Liver (tissue), 9 donors: ENCODE results near the gene MT1F. TPM values are rescaled to one million over a fixed set of nuclear protein-coding genes. Genes with fewer than 3 reads are reported as not detected.

ENCODE experiments used
- DNase-seq: peaks from one replicate; pipeline ENCODE4 v3.0.0-alpha.2; 2017; ENCODE audit warnings: low spot score
- H3K27ac ChIP-seq, 2 donors: one replicate each; pipeline ENCODE4 v1.7.0; 2013; ENCODE audit warnings: inconsistent platforms in 2 of 2, low read length in 2 of 2, control low read depth in 1 of 2, low read depth in 1 of 2, mild to moderate bottlenecking in 1 of 2
- H3K27me3 ChIP-seq, 4 donors: one replicate each; pipeline versions ENCODE4 v1.6.1 to v1.7.0; 2013; ENCODE audit warnings: low read length in 3 of 4, inconsistent platforms in 1 of 4, mild to moderate bottlenecking in 1 of 4, moderate library complexity in 1 of 4; ENCODE audit not compliant: control insufficient read depth in 4 of 4, insufficient read depth in 4 of 4
- H3K36me3 ChIP-seq, 4 donors: one replicate each; pipeline versions ENCODE4 v1.6.1 to v1.7.0; 2013; ENCODE audit warnings: low read length in 3 of 4, mild to moderate bottlenecking in 3 of 4, low read depth in 1 of 4, moderate library complexity in 1 of 4; ENCODE audit not compliant: control insufficient read depth in 4 of 4, insufficient read depth in 3 of 4
- H3K4me1 ChIP-seq, 4 donors: one replicate each; pipeline versions ENCODE4 v1.6.1 to v1.7.0; 2013; ENCODE audit warnings: low read length in 3 of 4, mild to moderate bottlenecking in 3 of 4, moderate library complexity in 1 of 4; ENCODE audit not compliant: control insufficient read depth in 4 of 4, insufficient read depth in 4 of 4
- H3K4me3 ChIP-seq, 3 donors: one replicate each; pipeline versions ENCODE4 v1.6.1 to v1.7.0; 2013; ENCODE audit warnings: low read length in 3 of 3, control low read depth in 1 of 3, low read depth in 1 of 3, mild to moderate bottlenecking in 1 of 3
- H3K9ac ChIP-seq, 2 donors: one replicate each; pipeline ENCODE4 v1.7.0; 2013; ENCODE audit warnings: low read length in 2 of 2, mild to moderate bottlenecking in 2 of 2, moderate library complexity in 2 of 2, control low read depth in 1 of 2, low read depth in 1 of 2
- H3K9me3 ChIP-seq, 4 donors: one replicate each; pipeline versions ENCODE4 v1.6.1 to v1.7.0; 2013; ENCODE audit warnings: low read length in 3 of 4; ENCODE audit not compliant: control insufficient read depth in 4 of 4
- ATF3 ChIP-seq: IDR thresholded peaks from 2 replicates; pipeline ENCODE4 v1.6.1; 2016; ENCODE audit warnings: antibody characterized with exemption
- EGR1 ChIP-seq, 2 donors: IDR thresholded peaks; 2 replicates each; pipeline ENCODE4 v1.6.1; 2016 to 2018; ENCODE audit warnings: antibody characterized with exemption in 2 of 2, low read depth in 2 of 2
- FOXA1 ChIP-seq: IDR thresholded peaks from 2 replicates; pipeline ENCODE4 v1.6.1; 2016; ENCODE audit warnings: antibody characterized with exemption
- FOXA2 ChIP-seq: IDR thresholded peaks from 2 replicates; pipeline ENCODE4 v1.6.1; 2016; ENCODE audit warnings: antibody characterized with exemption
- GABPA ChIP-seq, 2 donors: IDR thresholded peaks in 1 of 2; conservative IDR thresholded peaks in 1 of 2; 2 replicates each; pipeline ENCODE4 v1.6.1; 2016; ENCODE audit warnings: antibody characterized with exemption in 2 of 2, mild to moderate bottlenecking in 1 of 2, moderate library complexity in 1 of 2
- HNF4A ChIP-seq, 2 donors: conservative IDR thresholded peaks; 2 replicates each; pipeline ENCODE4 v1.6.1; 2016; ENCODE audit warnings: antibody characterized with exemption in 2 of 2, mild to moderate bottlenecking in 2 of 2
- HNF4G ChIP-seq: IDR thresholded peaks from 2 replicates; pipeline ENCODE4 v1.6.1; 2016; ENCODE audit warnings: antibody characterized with exemption
- JUND ChIP-seq, 2 donors: IDR thresholded peaks; 2 replicates each; pipeline ENCODE4 v1.6.1; 2016; ENCODE audit warnings: antibody characterized with exemption in 2 of 2
- NR2F2 ChIP-seq: IDR thresholded peaks from 2 replicates; pipeline ENCODE4 v1.6.1; 2016; ENCODE audit warnings: antibody characterized with exemption
- RAD21 ChIP-seq, 2 donors: IDR thresholded peaks; 2 replicates each; pipeline ENCODE4 v1.6.1; 2016; ENCODE audit warnings: antibody characterized with exemption in 2 of 2, mild to moderate bottlenecking in 2 of 2
- REST ChIP-seq: IDR thresholded peaks from 2 replicates; pipeline ENCODE4 v1.6.1; 2016; ENCODE audit warnings: antibody characterized with exemption, mild to moderate bottlenecking
- RXRA ChIP-seq, 2 donors: IDR thresholded peaks; 2 replicates each; pipeline ENCODE4 v1.6.1; 2017 to 2018; ENCODE audit warnings: antibody characterized with exemption in 2 of 2, mild to moderate bottlenecking in 1 of 2
- SP1 ChIP-seq: IDR thresholded peaks from 2 replicates; pipeline ENCODE4 v1.6.1; 2018; ENCODE audit warnings: antibody characterized with exemption, mild to moderate bottlenecking
- TAF1 ChIP-seq: conservative IDR thresholded peaks from 2 replicates; pipeline ENCODE4 v1.6.1; 2016; ENCODE audit warnings: antibody characterized with exemption, mild to moderate bottlenecking
- YY1 ChIP-seq: IDR thresholded peaks from 2 replicates; pipeline ENCODE4 v1.6.1; 2016; ENCODE audit warnings: antibody characterized with exemption, mild to moderate bottlenecking
- WGBS: extraction: QIAGEN DNeasy Blood & Tissue Kit; methylation state at CpG from one replicate; pipeline ENCODE4 v1.1.7; 2013; 5-methylcytosine and 5-hydroxymethylcytosine counted together
- polyA plus RNA-seq, 2 donors: library from polyadenylated mRNA; stranded (reverse) in 1 of 2; unstranded in 1 of 2; fragments of 200-250 nt in 1 of 2; fragments of >200 nt in 1 of 2; fragmentation: Nextera tagmentation in 1 of 2; extraction: Ambion mirVana in 1 of 2; gene quantifications; one replicate each; pipeline versions ENCODE4 v1.2.1 to v1.2.3, GENCODE V29; 2013 to 2015
- total RNA-seq, 2 donors: library from RNA; depleted of rRNA; stranded (reverse); fragments of >200 nt; gene quantifications; one replicate each; pipeline ENCODE4 v1.2.3, GENCODE V29; 2014
- TF ChIP-seq, protein P1 (sequence below): IDR thresholded peaks from 2 replicates; pipeline ENCODE4 v1.6.1; 2016; ENCODE audit warnings: antibody characterized with exemption
- TF ChIP-seq, protein P2 (sequence below): IDR thresholded peaks from 2 replicates; pipeline ENCODE4 v1.6.1; 2016; ENCODE audit warnings: antibody characterized with exemption
- TF ChIP-seq, protein P3 (sequence below): fragments of 150-350 bp; IDR thresholded peaks from 2 replicates; pipeline ENCODE4 v1.5.1; 2017; ENCODE audit warnings: improper control_type of control experiment, low read depth, low read length; ENCODE audit not compliant: missing input control
- donor health status: healthy.
- donor health status: healthy.
- donor health status: healthy.
- donor health status: healthy.
- donor health status: healthy.

The MT1F gene
- total and polyA plus RNA-seq, 4 donors = 14.2 to 895 (median 134) TPM

- Histone ChIP-seq H3K9me3 (no peaks in the 10 kb centered on the region), H3K27ac (peak overlapping the region; percentile 93 to 99), H3K4me1 (peaks cover 0 to 22% (median 9%) of the 10 kb centered on the region in 4 donors), H3K36me3 (peaks cover 0 to 3% (median 0%) of the 10 kb centered on the region in 4 donors), H3K9ac (peak overlapping the region; percentile 94 to 96), H3K27me3 (no peaks in the 10 kb centered on the region), H3K4me3 (peak overlapping the region; percentile 78 to 97 (median 95))
- DNase-seq = no peak
- TF ChIP-seq NR2F2 = peak; percentile 62
- TF ChIP-seq EGR1 (IDR thresholded peaks at IDR 0.05; ENCODE audit: low read depth in 2 of 2) = peak in 1 of 2 donors; percentile 9
- TF ChIP-seq ATF3 = no peak
- peak; percentile 12 for TF ChIP-seq TAF1
- TF ChIP-seq HNF4A (conservative IDR thresholded peaks at IDR 0.05) = no peak
- peak; percentile 55 to 83 for TF ChIP-seq JUND (IDR thresholded peaks at IDR 0.05)
- TF ChIP-seq, protein P1, sequence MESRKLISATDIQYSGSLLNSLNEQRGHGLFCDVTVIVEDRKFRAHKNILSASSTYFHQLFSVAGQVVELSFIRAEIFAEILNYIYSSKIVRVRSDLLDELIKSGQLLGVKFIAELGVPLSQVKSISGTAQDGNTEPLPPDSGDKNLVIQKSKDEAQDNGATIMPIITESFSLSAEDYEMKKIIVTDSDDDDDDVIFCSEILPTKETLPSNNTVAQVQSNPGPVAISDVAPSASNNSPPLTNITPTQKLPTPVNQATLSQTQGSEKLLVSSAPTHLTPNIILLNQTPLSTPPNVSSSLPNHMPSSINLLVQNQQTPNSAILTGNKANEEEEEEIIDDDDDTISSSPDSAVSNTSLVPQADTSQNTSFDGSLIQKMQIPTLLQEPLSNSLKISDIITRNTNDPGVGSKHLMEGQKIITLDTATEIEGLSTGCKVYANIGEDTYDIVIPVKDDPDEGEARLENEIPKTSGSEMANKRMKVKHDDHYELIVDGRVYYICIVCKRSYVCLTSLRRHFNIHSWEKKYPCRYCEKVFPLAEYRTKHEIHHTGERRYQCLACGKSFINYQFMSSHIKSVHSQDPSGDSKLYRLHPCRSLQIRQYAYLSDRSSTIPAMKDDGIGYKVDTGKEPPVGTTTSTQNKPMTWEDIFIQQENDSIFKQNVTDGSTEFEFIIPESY = peak; percentile 23
- TF ChIP-seq HNF4G = no peak
- TF ChIP-seq RXRA (IDR thresholded peaks at IDR 0.05) = peak; percentile 87 to 93
- TF ChIP-seq RAD21 (IDR thresholded peaks at IDR 0.05) = no peak
- no peak for TF ChIP-seq SP1
- no peak for TF ChIP-seq FOXA1
- WGBS = 14% methylated on average over 16 of the region's 16 CpGs
These were observed 31.7 kb upstream of the MT1F start for GRCh38 chr16:56625943-56626654.

DNA sequence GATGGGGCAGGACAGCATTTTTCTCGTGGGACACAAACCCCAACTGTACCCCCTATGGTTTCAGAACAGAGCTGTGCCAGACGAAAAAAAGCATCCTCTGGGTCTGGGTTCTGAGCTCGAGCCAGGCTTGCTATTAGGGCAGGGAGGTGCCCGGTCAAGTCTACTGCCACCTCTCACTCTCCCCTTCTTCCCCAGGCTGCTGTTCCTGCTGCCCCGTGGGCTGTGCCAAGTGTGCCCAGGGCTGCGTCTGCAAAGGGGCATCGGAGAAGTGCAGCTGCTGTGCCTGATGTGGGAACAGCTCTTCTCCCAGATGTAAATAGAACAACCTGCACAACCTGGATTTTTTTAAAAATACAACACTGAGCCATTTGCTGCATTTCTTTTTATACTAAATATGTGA is 31.1 kb upstream of the MT1F start:
- WGBS = 26% methylated on average over 7 of the region's 7 CpGs
- Histone ChIP-seq H3K9me3 (no peaks in the 10 kb centered on the region), H3K36me3 (peaks cover 0 to 3% (median 0%) of the 10 kb centered on the region in 4 donors), H3K9ac (peak overlapping the region; percentile 88 to 94), H3K27ac (peak overlapping the region; percentile 93 to 99), H3K27me3 (no peaks in the 10 kb centered on the region), H3K4me3 (peak overlapping the region; percentile 78 to 97 (median 95)), H3K4me1 (peaks cover 0 to 19% (median 10%) of the 10 kb centered on the region in 4 donors)
- no peak for DNase-seq
- TF ChIP-seq, protein P2, sequence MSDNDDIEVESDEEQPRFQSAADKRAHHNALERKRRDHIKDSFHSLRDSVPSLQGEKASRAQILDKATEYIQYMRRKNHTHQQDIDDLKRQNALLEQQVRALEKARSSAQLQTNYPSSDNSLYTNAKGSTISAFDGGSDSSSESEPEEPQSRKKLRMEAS = no peak
- TF ChIP-seq FOXA2 = no peak
- no peak for TF ChIP-seq SP1
- no peak for TF ChIP-seq NR2F2
- no peak for TF ChIP-seq TAF1
- no peak for TF ChIP-seq RAD21 (IDR thresholded peaks at IDR 0.05)
- TF ChIP-seq HNF4A (conservative IDR thresholded peaks at IDR 0.05) = no peak
- TF ChIP-seq FOXA1 = no peak
- TF ChIP-seq ATF3 = no peak
- TF ChIP-seq EGR1 (IDR thresholded peaks at IDR 0.05; ENCODE audit: low read depth in 2 of 2) = no peak
- no peak for TF ChIP-seq RXRA (IDR thresholded peaks at IDR 0.05)
- no peak for TF ChIP-seq REST
- TF ChIP-seq JUND (IDR thresholded peaks at IDR 0.05) = no peak
- TF ChIP-seq HNF4G = no peak
- TF ChIP-seq YY1 = no peak
- no peak for TF ChIP-seq GABPA (IDR thresholded peaks at IDR 0.05 in 1 of 2, conservative IDR thresholded peaks at IDR 0.05 in 1 of 2)
- TF ChIP-seq, protein P3, sequence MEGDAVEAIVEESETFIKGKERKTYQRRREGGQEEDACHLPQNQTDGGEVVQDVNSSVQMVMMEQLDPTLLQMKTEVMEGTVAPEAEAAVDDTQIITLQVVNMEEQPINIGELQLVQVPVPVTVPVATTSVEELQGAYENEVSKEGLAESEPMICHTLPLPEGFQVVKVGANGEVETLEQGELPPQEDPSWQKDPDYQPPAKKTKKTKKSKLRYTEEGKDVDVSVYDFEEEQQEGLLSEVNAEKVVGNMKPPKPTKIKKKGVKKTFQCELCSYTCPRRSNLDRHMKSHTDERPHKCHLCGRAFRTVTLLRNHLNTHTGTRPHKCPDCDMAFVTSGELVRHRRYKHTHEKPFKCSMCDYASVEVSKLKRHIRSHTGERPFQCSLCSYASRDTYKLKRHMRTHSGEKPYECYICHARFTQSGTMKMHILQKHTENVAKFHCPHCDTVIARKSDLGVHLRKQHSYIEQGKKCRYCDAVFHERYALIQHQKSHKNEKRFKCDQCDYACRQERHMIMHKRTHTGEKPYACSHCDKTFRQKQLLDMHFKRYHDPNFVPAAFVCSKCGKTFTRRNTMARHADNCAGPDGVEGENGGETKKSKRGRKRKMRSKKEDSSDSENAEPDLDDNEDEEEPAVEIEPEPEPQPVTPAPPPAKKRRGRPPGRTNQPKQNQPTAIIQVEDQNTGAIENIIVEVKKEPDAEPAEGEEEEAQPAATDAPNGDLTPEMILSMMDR = no peak
